H1 (cell line): ENCODE measurements around the gene VMP1. TPM values are rescaled to one million over a fixed set of nuclear protein-coding genes. Genes with fewer than 3 reads are reported as not detected.

ENCODE experiments used
- CTCF ChIA-PET: fragments of 300-600 bp; sonication (Branson Sonifier 250); formaldehyde crosslinking; loops from one replicate; lab custom pipeline; 2021; ENCODE audit not compliant: partially characterized antibody; lab: Charles Lee
- POLR2A ChIA-PET: fragments of 300-600 bp; sonication (Branson Sonifier 250); formaldehyde crosslinking; loops from one replicate; lab custom pipeline; 2021; ENCODE audit warnings: inconsistent platforms; ENCODE audit not compliant: partially characterized antibody; lab: Charles Lee
- DNase-seq, 2 experiments: peaks; one replicate each; pipeline versions ENCODE4 v3.0.0 to v3.0.0-alpha.2; 2010 to 2022; ENCODE audit warnings: low spot score in 2 of 2, low read depth in 1 of 2, mixed read lengths in 1 of 2
- FAIRE-seq: peaks from 2 replicates; lab custom pipeline; 2011; peaks lifted over from hg19 to GRCh38; lab: Jason Lieb, UNC
- H2AFZ ChIP-seq: 2 replicates; pipeline ENCODE4 v1.8.1; 2012; ENCODE audit warnings: low read length, inconsistent platforms
- H2AK5ac ChIP-seq: 2 replicates; pipeline ENCODE4 v1.6.1; 2013; ENCODE audit warnings: low read depth, low read length
- H2BK120ac ChIP-seq: replicated peaks from 2 replicates; pipeline ENCODE3; 2013; ENCODE audit warnings: low read depth, low read length, inconsistent platforms
- H2BK12ac ChIP-seq: 2 replicates; pipeline ENCODE4 v1.6.1; 2013; ENCODE audit warnings: low read depth, low read length
- H2BK15ac ChIP-seq: 2 replicates; pipeline ENCODE4 v1.6.1; 2013; ENCODE audit warnings: low read length
- H2BK20ac ChIP-seq: 2 replicates; pipeline ENCODE4 v1.6.1; 2013; ENCODE audit warnings: low read length
- H2BK5ac ChIP-seq: 2 replicates; pipeline ENCODE4 v1.6.1; 2013; ENCODE audit warnings: low read depth, low read length
- H3K14ac ChIP-seq: 2 replicates; pipeline ENCODE4 v1.6.1; 2013; ENCODE audit warnings: inconsistent platforms; ENCODE audit not compliant: insufficient read length
- H3K18ac ChIP-seq: 2 replicates; pipeline ENCODE4 v1.6.1; 2013; ENCODE audit warnings: low read length; ENCODE audit errors: extremely low read depth
- H3K23ac ChIP-seq: 2 replicates; pipeline ENCODE4 v1.6.1; 2013; ENCODE audit warnings: inconsistent platforms; ENCODE audit not compliant: insufficient read length
- H3K23me2 ChIP-seq: 2 replicates; pipeline ENCODE4 v1.6.1; 2013; ENCODE audit warnings: low read depth, low read length
- H3K27ac ChIP-seq: 2 replicates; pipeline ENCODE4 v1.6.1; 2011; ENCODE audit warnings: low read depth, low read length, inconsistent platforms
- H3K27me3 ChIP-seq, 4 experiments: replicated peaks in 1 of 4; 1 replicate in 1 of 4; 2 replicates in 3 of 4; pipeline versions ENCODE4 v1.6.1 to v1.8.1; 2011 to 2013; ENCODE audit warnings: low read length in 3 of 4, mild to moderate bottlenecking in 3 of 4, inconsistent platforms in 2 of 4, mixed read lengths in 2 of 4, moderate library complexity in 1 of 4; ENCODE audit not compliant: control insufficient read depth in 3 of 4, insufficient read depth in 3 of 4; ENCODE audit errors: extremely low read depth in 1 of 4
- H3K36me3 ChIP-seq, 4 experiments: 2 replicates each; pipeline versions ENCODE4 v1.6.1 to v1.8.1; 2011 to 2013; ENCODE audit warnings: mild to moderate bottlenecking in 4 of 4, low read length in 3 of 4, moderate library complexity in 2 of 4, control low read depth in 1 of 4, inconsistent platforms in 1 of 4; ENCODE audit not compliant: insufficient read depth in 4 of 4, control insufficient read depth in 2 of 4
- H3K4ac ChIP-seq: replicated peaks from 2 replicates; pipeline ENCODE3; 2013; ENCODE audit warnings: low read length, low read depth, mixed read lengths, inconsistent platforms; ENCODE audit not compliant: insufficient read length
- H3K4me1 ChIP-seq, 4 experiments: replicated peaks in 1 of 4; 1 replicate in 1 of 4; 2 replicates in 3 of 4; pipeline versions ENCODE4 v1.6.1 to v1.8.1; 2011 to 2013; ENCODE audit warnings: low read length in 3 of 4, inconsistent platforms in 2 of 4, mixed read lengths in 1 of 4; ENCODE audit not compliant: insufficient read depth in 4 of 4, control insufficient read depth in 3 of 4
- H3K4me2 ChIP-seq, 2 experiments: 2 replicates each; pipeline versions ENCODE4 v1.6.1 to v1.8.1; 2011 to 2013; ENCODE audit warnings: low read depth in 2 of 2, low read length in 2 of 2, control low read depth in 1 of 2, inconsistent platforms in 1 of 2, mild to moderate bottlenecking in 1 of 2; ENCODE audit not compliant: insufficient read depth in 1 of 2
- H3K4me3 ChIP-seq, 4 experiments: fragments of 200-600, 300-600 bp in 1 of 4; sonication (generic), shearing (Covaris generic), sonication (Bioruptor Twin) in 1 of 4; 2 replicates each; pipeline versions ENCODE4 v1.5.1 to v1.8.1; 2011 to 2016; ENCODE audit warnings: low read length in 4 of 4, low read depth in 3 of 4, control low read depth in 2 of 4, inconsistent platforms in 2 of 4, mild to moderate bottlenecking in 2 of 4, mixed read lengths in 1 of 4, moderate library complexity in 1 of 4; ENCODE audit not compliant: insufficient read depth in 2 of 4; ENCODE audit errors: extremely low read depth in 1 of 4
- H3K56ac ChIP-seq: replicated peaks from 2 replicates; pipeline ENCODE3; 2013; ENCODE audit warnings: low read depth, mild to moderate bottlenecking, mixed read lengths, low read length, inconsistent platforms; ENCODE audit not compliant: insufficient read length
- H3K79me1 ChIP-seq: 2 replicates; pipeline ENCODE4 v1.6.1; 2013; ENCODE audit warnings: low read depth, low read length, control low read depth
- H3K79me2 ChIP-seq, 2 experiments: 2 replicates each; pipeline versions ENCODE4 v1.6.1 to v1.8.1; 2012 to 2013; ENCODE audit warnings: low read length in 2 of 2, mild to moderate bottlenecking in 2 of 2, inconsistent platforms in 1 of 2; ENCODE audit not compliant: insufficient read depth in 2 of 2, control insufficient read depth in 1 of 2
- H3K9ac ChIP-seq, 4 experiments: replicated peaks in 1 of 4; 1 replicate in 1 of 4; 2 replicates in 3 of 4; pipeline versions ENCODE4 v1.6.1 to v1.8.1; 2011 to 2013; ENCODE audit warnings: low read depth in 3 of 4, low read length in 3 of 4, control low read depth in 2 of 4, mild to moderate bottlenecking in 2 of 4, moderate library complexity in 2 of 4, inconsistent platforms in 1 of 4; ENCODE audit errors: extremely low read depth in 1 of 4
- H3K9me3 ChIP-seq, 2 experiments: 2 replicates each; pipeline versions ENCODE4 v1.6.1 to v1.8.1; 2012 to 2013; ENCODE audit warnings: mild to moderate bottlenecking in 2 of 2, moderate library complexity in 2 of 2, control low read depth in 1 of 2, inconsistent platforms in 1 of 2, low read depth in 1 of 2, low read length in 1 of 2, mixed read lengths in 1 of 2; ENCODE audit not compliant: insufficient read depth in 2 of 2
- H4K20me1 ChIP-seq, 2 experiments: replicated peaks in 1 of 2; 2 replicates each; pipeline versions ENCODE3 to v1.8.1; 2011 to 2013; ENCODE audit warnings: inconsistent platforms in 2 of 2, low read length in 2 of 2, mild to moderate bottlenecking in 1 of 2; ENCODE audit not compliant: insufficient read depth in 2 of 2, control insufficient read depth in 1 of 2
- H4K5ac ChIP-seq: 2 replicates; pipeline ENCODE4 v1.6.1; 2013; ENCODE audit warnings: low read length, low read depth, mixed read lengths, inconsistent platforms; ENCODE audit not compliant: insufficient read length
- H4K8ac ChIP-seq: 2 replicates; pipeline ENCODE4 v1.8.0; 2013; ENCODE audit warnings: mild to moderate bottlenecking, moderate library complexity, low read length, inconsistent platforms; ENCODE audit not compliant: insufficient read depth; ENCODE audit errors: extremely low read depth
- H4K91ac ChIP-seq: replicated peaks from 2 replicates; pipeline ENCODE3; 2013; ENCODE audit warnings: low read length, mixed read lengths, inconsistent platforms; ENCODE audit not compliant: insufficient read length
- MAFK ChIP-seq: IDR thresholded peaks from 2 replicates; pipeline ENCODE4 v1.6.1; 2012; ENCODE audit warnings: low read depth, mild to moderate bottlenecking, improper control_type of control experiment, low read length
- SP1 ChIP-seq: IDR thresholded peaks from 2 replicates; pipeline ENCODE4 v1.6.1; 2011; ENCODE audit warnings: low read depth, low read length
- WGBS, 2 experiments: shearing (Covaris generic) in 1 of 2; methylation state at CpG; one replicate each; pipeline versions ENCODE4 v1.1.6 to v1.1.7; 2013 to 2015; ENCODE audit warnings: low lambda C conversion rate in 2 of 2, mixed read lengths in 2 of 2, inconsistent platforms in 1 of 2, low coverage in 1 of 2, missing lambda C conversion rate in 1 of 2; ENCODE audit not compliant: insufficient replicate concordance in 2 of 2, insufficient coverage in 1 of 2, insufficient read length in 1 of 2; ENCODE audit errors: extremely low coverage in 1 of 2, missing lambda C conversion rate in 1 of 2; 5-methylcytosine and 5-hydroxymethylcytosine counted together
- polyA plus RNA-seq, 7 experiments: library from polyadenylated mRNA; depleted of rRNA in 3 of 7; stranded (reverse) in 5 of 7; unstranded in 2 of 7; fragments of >200 nt in 5 of 7; fragments of 200-250 nt in 2 of 7; gene quantifications; 1 replicate in 5 of 7; 2 replicates in 1 of 7; 4 replicates in 1 of 7; pipeline versions ENCODE4 v1.2.1 to v1.2.3, GENCODE V29; 2011 to 2013; ENCODE audit warnings: missing spikeins in 2 of 7, mixed read lengths in 2 of 7
- total RNA-seq: library from RNA; stranded (reverse); fragmentation: NEBNext Ultra II Directional; extraction: Animal tissue kit (Norgen Biotek cat#: 25700); gene quantifications from 2 replicates; pipeline ENCODE4 v1.2.1, GENCODE V29; 2021

The VMP1 gene
- total and polyA plus RNA-seq, 2 of the 8 experiments (the other 6 are each of a cell fraction or from before 2014, with no cell fraction given) = 45.0 to 92.7 TPM

GRCh38 chr17:59826706-59827453 lies 119.4 kb downstream of the VMP1 start:
- Histone ChIP-seq H2AFZ (no peak overlapping the region), H3K27me3 (no peaks in the 10 kb centered on the region), H3K23ac (no peak overlapping the region), H3K36me3 (no peaks in the 10 kb centered on the region), H3K9me3 (no peaks in the 10 kb centered on the region), H3K79me2 (no peaks in the 10 kb centered on the region), H3K27ac (no peak overlapping the region), H3K23me2 (no peaks in the 10 kb centered on the region), H4K20me1 (no peaks in the 10 kb centered on the region), H3K9ac (no peak overlapping the region), H2BK12ac (no peak overlapping the region), H4K8ac (no peak overlapping the region), H3K4me1 (peaks cover 2 to 11% (median 10%) of the 10 kb centered on the region in 4 experiments; a peak in 5 of 7 replicates), H2BK20ac (no peak overlapping the region), H4K5ac (no peak overlapping the region), H2BK15ac (0 out of 2 replicates have a peak overlapping the region, but pooled peaks have one; percentile 31), H3K4me3 (no peak overlapping the region), H4K91ac (no peak overlapping the region), H3K4me2 (no peak overlapping the region), H3K56ac (no peak overlapping the region), H3K14ac (no peak overlapping the region), H2BK120ac (peak overlapping the region; percentile 43), H3K79me1 (no peaks in the 10 kb centered on the region), H3K18ac (no peak overlapping the region), H3K4ac (peak overlapping the region; percentile 53), H2BK5ac (no peak overlapping the region), H2AK5ac (no peak overlapping the region; the same call in 1 of the 2 replicates)
- FAIRE-seq (no peak), DNase-seq (no peak)
- WGBS, 2 experiments = 91% methylated on average over 4 of the region's 4 CpGs; no CpG with 5 or more reads in 1 of the 2 experiments
- CTCF ChIA-PET = no interaction called here
- TF ChIP-seq SP1 = no peak
- no peak for TF ChIP-seq MAFK
- POLR2A ChIA-PET = interaction anchor here (1.2 to 11.2 kb wide), 3 partner anchors 9 to 15 kb away, joined by 3 to 137 read pairs (median 3); no protein-coding TSS in a partner anchor
